GM20431 (cell line): ENCODE measurements around the gene PCDHGB1.
"Not testable (repeated sequence)": the region's sequence is repeated elsewhere in the genome, so short reads cannot be mapped to it uniquely, and the experiment has no call there.

Experiments used
- in situ Hi-C: fragments of 300-500 bp; cut with MseI, MboI; formaldehyde crosslinking; loops from one replicate; pipeline ENCODE4 v1.15.0; 2020; ENCODE audit warnings: low sequenced_read_pairs; ENCODE audit not compliant: unreplicated experiment

PCDHGB1 gene

GRCh38 chr5:141349917-141350619, at the start of gene PCDHGB1:
Gene PCDHGB1, plus strand, starts transcription at chr5:141350099. Its CDS starts 162 bp downstream, at chr5:141350261.
- in situ Hi-C loops: no loop called here

GRCh38 chr5:141303756-141304155, 46.1 kb upstream of the PCDHGB1 start, which contains the start of gene SLC25A2:
Gene SLC25A2, minus strand, starts transcription at chr5:141304049. Its CDS starts 184 bp downstream, at chr5:141303865.
- in situ Hi-C loops: no loop called here

- in situ Hi-C loops: no loop called here
These were observed 43.3 kb upstream of the PCDHGB1 start for GRCh38 chr5:141306630-141307029.

GRCh38 chr5:141313711-141314110, 36.2 kb upstream of the PCDHGB1 start:
- in situ Hi-C loops: no loop called here

GRCh38 chr5:141316963-141317362, 32.9 kb upstream of the PCDHGB1 start:
- in situ Hi-C loops: not testable (repeated sequence)

- in situ Hi-C loops: no loop called here
These were observed 30.7 kb upstream of the PCDHGB1 start for GRCh38 chr5:141319202-141319601.

GRCh38 chr5:141319699-141320098, 30.2 kb upstream of the PCDHGB1 start:
- in situ Hi-C loops: no loop called here

GRCh38 chr5:141320225-141321169, 29.4 kb upstream of the PCDHGB1 start, which contains the start of gene TAF7:
Gene TAF7, minus strand, starts transcription at chr5:141320784. Its CDS starts 740 bp downstream, at chr5:141320044.
- in situ Hi-C loops: no loop called here

GRCh38 chr5:141322261-141322660, 27.6 kb upstream of the PCDHGB1 start:
- in situ Hi-C loops: no loop called here

GRCh38 chr5:141326088-141326854, 23.6 kb upstream of the PCDHGB1 start:
- in situ Hi-C loops: no loop called here

GRCh38 chr5:141328231-141328630, 21.7 kb upstream of the PCDHGB1 start:
- in situ Hi-C loops: no loop called here

- in situ Hi-C loops: no loop called here
These were observed 19.4 kb upstream of the PCDHGB1 start, which contains the start of gene PCDHGA1 for GRCh38 chr5:141330299-141331080. Gene PCDHGA1, plus strand, starts transcription at chr5:141330514.

GRCh38 chr5:141332571-141332970, 17.3 kb upstream of the PCDHGB1 start:
- in situ Hi-C loops: not testable (repeated sequence)

GRCh38 chr5:141338538-141339306, 11.2 kb upstream of the PCDHGB1 start, which contains the start of gene PCDHGA2:
Gene PCDHGA2, plus strand, starts transcription at chr5:141338760.
- in situ Hi-C loops: no loop called here

GRCh38 chr5:141340781-141341354, 9.0 kb upstream of the PCDHGB1 start:
- in situ Hi-C loops: not testable (repeated sequence)

- in situ Hi-C loops: no loop called here
These were observed 7.1 kb upstream of the PCDHGB1 start for GRCh38 chr5:141342773-141343172.

- in situ Hi-C loops: no loop called here
These were observed 6.5 kb upstream of the PCDHGB1 start, which contains the start of gene PCDHGA3 for GRCh38 chr5:141343242-141343952. Gene PCDHGA3, plus strand, starts transcription at chr5:141343829. Its CDS starts 205 bp downstream, at chr5:141344034.
